K562 (cell line): ENCODE data around the gene EIF3J. TPM values are rescaled to one million over a fixed set of nuclear protein-coding genes. Genes with fewer than 3 reads are reported as not detected.
A peak's percentile ranks its signal among the peaks of the same experiment; 100 is the strongest.

Experiments used
- BMI1 ChIP-seq: fragments of 150-350 bp; IDR thresholded peaks from 2 replicates; pipeline ENCODE4 v1.6.1; 2014; ENCODE audit warnings: low read length
- ESRRA ChIP-seq: fragments of 450-650 bp; IDR thresholded peaks from 2 replicates; pipeline ENCODE4 v1.6.1; 2014; ENCODE audit warnings: low read depth, mild to moderate bottlenecking, moderate library complexity, borderline replicate concordance
- GABPB1 ChIP-seq: sonication (generic); formaldehyde crosslinking; IDR thresholded peaks from 2 replicates; pipeline ENCODE4 v1.8.0; 2022; ENCODE audit warnings: mild to moderate bottlenecking, missing genetic modification reagents
- HCFC1 ChIP-seq: IDR thresholded peaks from 2 replicates; pipeline ENCODE4 v1.6.1; 2012; ENCODE audit warnings: low read depth, low read length, improper control_type of control experiment
- HSF4 ChIP-seq: fragments of 250-450 bp; sonication (Bioruptor Pico); IDR thresholded peaks from 2 replicates; pipeline ENCODE4 v2.1.2; 2022; ENCODE audit warnings: mild to moderate bottlenecking, moderate library complexity, borderline replicate concordance
- KLF1 ChIP-seq: fragments of 450-650 bp; IDR thresholded peaks from 2 replicates; pipeline ENCODE4 v1.6.1; 2016; ENCODE audit warnings: missing genetic modification characterization, missing compliant biosample characterization
- LCOR ChIP-seq: sonication (generic); formaldehyde crosslinking; IDR thresholded peaks from 2 replicates; pipeline ENCODE4 v1.8.0; 2022; ENCODE audit warnings: mild to moderate bottlenecking, missing genetic modification reagents
- MAFG ChIP-seq: fragments of 450-650 bp; conservative IDR thresholded peaks from 2 replicates; pipeline ENCODE4 v1.6.1; 2016; ENCODE audit warnings: missing genetic modification characterization, missing compliant biosample characterization
- MYBL2 ChIP-seq, 2 experiments: fragments of 450-650 bp in 1 of 2; sonication (generic) in 1 of 2; formaldehyde crosslinking in 1 of 2; IDR thresholded peaks; 2 replicates each; pipeline versions ENCODE4 v1.6.1 to v1.8.1; 2017 to 2022; ENCODE audit warnings: borderline replicate concordance in 1 of 2, inconsistent platforms in 1 of 2, low read depth in 1 of 2, mild to moderate bottlenecking in 1 of 2, missing genetic modification reagents in 1 of 2, moderate library complexity in 1 of 2
- NCOR1 ChIP-seq: fragments of 450-650 bp; IDR thresholded peaks from 2 replicates; pipeline ENCODE4 v1.6.1; 2016; ENCODE audit warnings: mild to moderate bottlenecking, moderate library complexity
- NONO ChIP-seq, 2 experiments: fragments of 200-400 bp in 1 of 2; fragments of 450-650 bp in 1 of 2; formaldehyde crosslinking in 1 of 2; IDR thresholded peaks; 2 replicates each; pipeline ENCODE4 v1.6.1; 2017; ENCODE audit warnings: low read depth in 2 of 2, mild to moderate bottlenecking in 2 of 2, moderate library complexity in 2 of 2, low read length in 1 of 2
- SNIP1 ChIP-seq: fragments of 450-650 bp; IDR thresholded peaks from 2 replicates; pipeline ENCODE4 v1.7.1; 2017; ENCODE audit warnings: low read depth, mild to moderate bottlenecking
- ZNF175 ChIP-seq: fragments of 200-800 bp; sonication (Bioruptor generic); IDR thresholded peaks from 2 replicates; pipeline ENCODE4 v1.6.1; 2016; ENCODE audit warnings: low read depth, mild to moderate bottlenecking, missing genetic modification characterization, missing compliant biosample characterization
- ZNF282 ChIP-seq: sonication (generic); formaldehyde crosslinking; IDR thresholded peaks from 2 replicates; pipeline ENCODE4 v1.8.1; 2023; ENCODE audit warnings: missing genetic modification reagents
- ZNF347 ChIP-seq: fragments of 450-650 bp; formaldehyde crosslinking; IDR thresholded peaks from 2 replicates; pipeline ENCODE4 v1.4.0; 2020; ENCODE audit warnings: low read depth, mild to moderate bottlenecking, moderate library complexity
- ZNF717 ChIP-seq: fragments of 250-450 bp; sonication (Bioruptor Pico); IDR thresholded peaks from 2 replicates; pipeline ENCODE4 v1.5.0; 2021
- polyA plus RNA-seq, 8 experiments: library from polyadenylated mRNA; depleted of rRNA in 4 of 8; stranded (reverse) in 5 of 8; unstranded in 3 of 8; fragments of >200 nt; fragmentation: Nextera tagmentation in 2 of 8; fragmentation: Illumina TruSeq in 1 of 8; extraction: Ambion mirVana in 2 of 8; extraction: Trizol in 1 of 8; gene quantifications; 2 replicates each; pipeline versions ENCODE4 v1.2.1 to v1.2.3, GENCODE V29; 2011 to 2014; ENCODE audit warnings: inconsistent platforms in 1 of 8, missing spikeins in 1 of 8
- total RNA-seq, 7 experiments: library from RNA; depleted of rRNA in 6 of 7; stranded (reverse); fragments of >200 nt in 6 of 7; fragmentation: Illumina TruSeq in 2 of 7; extraction: Trizol in 2 of 7; gene quantifications; 2 replicates each; pipeline versions ENCODE4 v1.2.1 to v1.2.3, GENCODE V29; 2011 to 2021; ENCODE audit warnings: low replicate concordance in 1 of 7
- TF ChIP-seq, protein P1 (sequence below): sonication (generic); formaldehyde crosslinking; IDR thresholded peaks from 2 replicates; pipeline ENCODE4 v1.8.0; 2023; ENCODE audit warnings: missing genetic modification reagents, mild to moderate bottlenecking, borderline replicate concordance
- TF ChIP-seq, protein P2 (sequence below): fragments of 250-450 bp; sonication (Bioruptor Pico); IDR thresholded peaks from 2 replicates; pipeline ENCODE4 v1.8.0; 2021; ENCODE audit warnings: borderline replicate concordance, mild to moderate bottlenecking, moderate library complexity; ENCODE audit not compliant: poor library complexity, severe bottlenecking
- TF ChIP-seq, protein P3 (sequence below): fragments of 450-650 bp; formaldehyde crosslinking; IDR thresholded peaks from 2 replicates; pipeline ENCODE4 v1.4.0; 2020; ENCODE audit warnings: mild to moderate bottlenecking, moderate library complexity
- TF ChIP-seq, protein P4 (sequence below): fragments of 450-650 bp; IDR thresholded peaks from 2 replicates; pipeline ENCODE4 v1.6.1; 2016

EIF3J gene
- total and polyA plus RNA-seq, 9 of the 15 experiments (the other 6 are each of a cell fraction or from before 2014, with no cell fraction given) = 44.2 to 217 (median 151) TPM

DNA sequence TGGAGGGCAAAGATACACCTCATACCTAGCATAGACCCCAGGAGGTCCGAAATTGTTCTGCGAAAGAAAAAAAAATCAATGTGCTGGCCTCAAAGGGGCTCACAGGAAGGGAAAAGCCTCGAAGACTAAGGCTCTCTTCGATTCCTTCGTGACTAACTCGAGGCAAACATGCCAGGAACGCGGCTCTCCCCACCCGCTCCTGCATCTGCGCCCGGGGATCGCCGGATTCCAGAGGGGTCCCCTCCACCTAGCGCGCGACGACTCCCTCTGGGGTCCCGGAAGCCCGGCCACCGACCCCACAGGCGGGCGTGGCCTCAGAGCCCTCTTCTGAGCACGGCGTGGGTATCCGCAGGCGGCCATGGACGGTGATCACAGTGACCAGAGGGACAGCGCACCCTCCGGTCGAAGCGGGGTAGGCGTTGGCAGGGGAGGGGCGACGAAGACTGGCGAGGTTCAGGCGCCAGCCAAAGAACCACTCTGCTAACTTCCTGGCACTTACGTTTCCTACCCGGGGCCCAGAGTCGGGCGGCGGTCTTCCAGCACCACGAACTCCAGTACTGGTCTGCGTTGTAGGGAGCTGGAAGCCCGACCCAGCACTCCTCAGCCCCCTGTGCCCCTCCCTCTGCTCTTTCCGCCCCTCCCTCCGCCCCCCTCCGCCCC is 515 bp upstream of the EIF3J start (continued):
- TF ChIP-seq, protein P1, sequence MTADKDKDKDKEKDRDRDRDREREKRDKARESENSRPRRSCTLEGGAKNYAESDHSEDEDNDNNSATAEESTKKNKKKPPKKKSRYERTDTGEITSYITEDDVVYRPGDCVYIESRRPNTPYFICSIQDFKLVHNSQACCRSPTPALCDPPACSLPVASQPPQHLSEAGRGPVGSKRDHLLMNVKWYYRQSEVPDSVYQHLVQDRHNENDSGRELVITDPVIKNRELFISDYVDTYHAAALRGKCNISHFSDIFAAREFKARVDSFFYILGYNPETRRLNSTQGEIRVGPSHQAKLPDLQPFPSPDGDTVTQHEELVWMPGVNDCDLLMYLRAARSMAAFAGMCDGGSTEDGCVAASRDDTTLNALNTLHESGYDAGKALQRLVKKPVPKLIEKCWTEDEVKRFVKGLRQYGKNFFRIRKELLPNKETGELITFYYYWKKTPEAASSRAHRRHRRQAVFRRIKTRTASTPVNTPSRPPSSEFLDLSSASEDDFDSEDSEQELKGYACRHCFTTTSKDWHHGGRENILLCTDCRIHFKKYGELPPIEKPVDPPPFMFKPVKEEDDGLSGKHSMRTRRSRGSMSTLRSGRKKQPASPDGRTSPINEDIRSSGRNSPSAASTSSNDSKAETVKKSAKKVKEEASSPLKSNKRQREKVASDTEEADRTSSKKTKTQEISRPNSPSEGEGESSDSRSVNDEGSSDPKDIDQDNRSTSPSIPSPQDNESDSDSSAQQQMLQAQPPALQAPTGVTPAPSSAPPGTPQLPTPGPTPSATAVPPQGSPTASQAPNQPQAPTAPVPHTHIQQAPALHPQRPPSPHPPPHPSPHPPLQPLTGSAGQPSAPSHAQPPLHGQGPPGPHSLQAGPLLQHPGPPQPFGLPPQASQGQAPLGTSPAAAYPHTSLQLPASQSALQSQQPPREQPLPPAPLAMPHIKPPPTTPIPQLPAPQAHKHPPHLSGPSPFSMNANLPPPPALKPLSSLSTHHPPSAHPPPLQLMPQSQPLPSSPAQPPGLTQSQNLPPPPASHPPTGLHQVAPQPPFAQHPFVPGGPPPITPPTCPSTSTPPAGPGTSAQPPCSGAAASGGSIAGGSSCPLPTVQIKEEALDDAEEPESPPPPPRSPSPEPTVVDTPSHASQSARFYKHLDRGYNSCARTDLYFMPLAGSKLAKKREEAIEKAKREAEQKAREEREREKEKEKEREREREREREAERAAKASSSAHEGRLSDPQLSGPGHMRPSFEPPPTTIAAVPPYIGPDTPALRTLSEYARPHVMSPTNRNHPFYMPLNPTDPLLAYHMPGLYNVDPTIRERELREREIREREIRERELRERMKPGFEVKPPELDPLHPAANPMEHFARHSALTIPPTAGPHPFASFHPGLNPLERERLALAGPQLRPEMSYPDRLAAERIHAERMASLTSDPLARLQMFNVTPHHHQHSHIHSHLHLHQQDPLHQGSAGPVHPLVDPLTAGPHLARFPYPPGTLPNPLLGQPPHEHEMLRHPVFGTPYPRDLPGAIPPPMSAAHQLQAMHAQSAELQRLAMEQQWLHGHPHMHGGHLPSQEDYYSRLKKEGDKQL (CRISPR knock-in tag) = no peak
- TF ChIP-seq NCOR1 (no peak), ZNF282 (CRISPR knock-in tag) (no peak), NONO (IDR thresholded peaks at IDR 0.05; ENCODE audit: low read depth in 2 of 2, low read length in 1 of 2) (peak; percentile 31 to 41; a peak in 1 of 4 replicates), MAFG (tag) (no peak), ESRRA (no peak), GABPB1 (CRISPR knock-in tag) (peak; percentile 60), BMI1 (no peak), KLF1 (tag) (no peak), HCFC1 (no peak), MYBL2 (IDR thresholded peaks at IDR 0.05; ENCODE audit: low read depth) (no peak), MYBL2 (CRISPR knock-in tag; IDR thresholded peaks at IDR 0.05; ENCODE audit: borderline replicate concordance) (no peak), ZNF347 (CRISPR knock-in tag) (no peak), HSF4 (CRISPR knock-in tag) (no peak), ZNF717 (CRISPR knock-in tag) (no peak), ZNF175 (CRISPR knock-in tag) (no peak), SNIP1 (no peak), LCOR (CRISPR knock-in tag) (peak; percentile 44; the same call in 1 of the 2 replicates)
- TF ChIP-seq, protein P2, sequence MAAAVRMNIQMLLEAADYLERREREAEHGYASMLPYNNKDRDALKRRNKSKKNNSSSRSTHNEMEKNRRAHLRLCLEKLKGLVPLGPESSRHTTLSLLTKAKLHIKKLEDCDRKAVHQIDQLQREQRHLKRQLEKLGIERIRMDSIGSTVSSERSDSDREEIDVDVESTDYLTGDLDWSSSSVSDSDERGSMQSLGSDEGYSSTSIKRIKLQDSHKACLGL (CRISPR knock-in tag) = no peak
- TF ChIP-seq, protein P3, sequence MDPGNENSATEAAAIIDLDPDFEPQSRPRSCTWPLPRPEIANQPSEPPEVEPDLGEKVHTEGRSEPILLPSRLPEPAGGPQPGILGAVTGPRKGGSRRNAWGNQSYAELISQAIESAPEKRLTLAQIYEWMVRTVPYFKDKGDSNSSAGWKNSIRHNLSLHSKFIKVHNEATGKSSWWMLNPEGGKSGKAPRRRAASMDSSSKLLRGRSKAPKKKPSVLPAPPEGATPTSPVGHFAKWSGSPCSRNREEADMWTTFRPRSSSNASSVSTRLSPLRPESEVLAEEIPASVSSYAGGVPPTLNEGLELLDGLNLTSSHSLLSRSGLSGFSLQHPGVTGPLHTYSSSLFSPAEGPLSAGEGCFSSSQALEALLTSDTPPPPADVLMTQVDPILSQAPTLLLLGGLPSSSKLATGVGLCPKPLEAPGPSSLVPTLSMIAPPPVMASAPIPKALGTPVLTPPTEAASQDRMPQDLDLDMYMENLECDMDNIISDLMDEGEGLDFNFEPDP (CRISPR knock-in tag) = no peak
- TF ChIP-seq, protein P4, sequence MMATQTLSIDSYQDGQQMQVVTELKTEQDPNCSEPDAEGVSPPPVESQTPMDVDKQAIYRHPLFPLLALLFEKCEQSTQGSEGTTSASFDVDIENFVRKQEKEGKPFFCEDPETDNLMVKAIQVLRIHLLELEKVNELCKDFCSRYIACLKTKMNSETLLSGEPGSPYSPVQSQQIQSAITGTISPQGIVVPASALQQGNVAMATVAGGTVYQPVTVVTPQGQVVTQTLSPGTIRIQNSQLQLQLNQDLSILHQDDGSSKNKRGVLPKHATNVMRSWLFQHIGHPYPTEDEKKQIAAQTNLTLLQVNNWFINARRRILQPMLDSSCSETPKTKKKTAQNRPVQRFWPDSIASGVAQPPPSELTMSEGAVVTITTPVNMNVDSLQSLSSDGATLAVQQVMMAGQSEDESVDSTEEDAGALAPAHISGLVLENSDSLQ = no peak
